Coronary artery (tissue), 2 donors: ENCODE data around the gene MYO18B.
A peak's percentile ranks its signal among the peaks of the same experiment; 100 is the strongest.

Experiments
- DNase-seq: peaks from one replicate; pipeline ENCODE4 v3.0.0-alpha.2; 2017; ENCODE audit warnings: low spot score
- H3K27ac ChIP-seq, 2 donors: fragments of 200-600 bp; sonication (generic); one replicate each; pipeline ENCODE4 v1.5.1; 2016 to 2019
- H3K4me3 ChIP-seq: fragments of 200-600 bp; sonication (generic); 2 replicates; pipeline ENCODE4 v1.5.1; 2016; ENCODE audit warnings: mild to moderate bottlenecking, moderate library complexity
- TF ChIP-seq, protein P1 (sequence below): fragments of 200-600 bp; sonication (generic); IDR thresholded peaks from one replicate; pipeline ENCODE4 v1.5.1; 2019; ENCODE audit warnings: antibody characterized with exemption

The MYO18B gene

DNA sequence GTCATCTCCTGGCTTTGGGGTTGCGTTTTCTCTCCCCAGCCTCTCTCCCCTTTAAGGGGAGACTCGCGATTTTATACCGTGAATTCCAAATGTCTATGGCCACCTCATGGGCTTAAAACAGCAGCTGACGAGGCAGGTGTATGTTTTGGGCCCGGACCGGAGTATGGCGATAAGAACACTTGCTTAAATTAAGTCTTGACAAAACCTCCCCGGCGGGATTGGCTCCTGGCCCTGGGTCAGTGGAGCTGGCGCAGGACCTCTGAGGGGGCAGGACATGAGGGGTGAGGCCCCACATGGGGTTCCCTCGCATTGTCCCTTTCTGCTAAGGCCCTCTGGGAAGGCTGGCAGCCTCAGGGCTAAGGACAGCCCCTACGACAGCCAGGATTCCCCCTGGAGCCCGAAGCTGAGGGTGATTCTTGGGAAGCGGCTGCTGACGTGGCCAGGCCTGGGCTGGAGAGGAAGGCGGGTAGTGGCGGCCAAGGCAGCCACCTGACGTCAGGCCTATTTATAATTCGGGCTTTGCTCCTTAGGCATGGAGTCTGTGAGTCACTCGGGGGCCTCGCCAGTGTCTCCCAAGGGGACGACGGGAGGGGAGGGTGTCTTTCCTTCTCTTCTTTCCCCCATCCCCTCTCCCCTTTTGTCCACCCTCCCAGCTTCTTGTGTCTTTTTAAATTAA is 12.7 kb downstream of the MYO18B start:
- Histone ChIP-seq H3K4me3 (peak overlapping the region; percentile 55), H3K27ac (peak overlapping the region; percentile 79 to 85)
- TF ChIP-seq, protein P1, sequence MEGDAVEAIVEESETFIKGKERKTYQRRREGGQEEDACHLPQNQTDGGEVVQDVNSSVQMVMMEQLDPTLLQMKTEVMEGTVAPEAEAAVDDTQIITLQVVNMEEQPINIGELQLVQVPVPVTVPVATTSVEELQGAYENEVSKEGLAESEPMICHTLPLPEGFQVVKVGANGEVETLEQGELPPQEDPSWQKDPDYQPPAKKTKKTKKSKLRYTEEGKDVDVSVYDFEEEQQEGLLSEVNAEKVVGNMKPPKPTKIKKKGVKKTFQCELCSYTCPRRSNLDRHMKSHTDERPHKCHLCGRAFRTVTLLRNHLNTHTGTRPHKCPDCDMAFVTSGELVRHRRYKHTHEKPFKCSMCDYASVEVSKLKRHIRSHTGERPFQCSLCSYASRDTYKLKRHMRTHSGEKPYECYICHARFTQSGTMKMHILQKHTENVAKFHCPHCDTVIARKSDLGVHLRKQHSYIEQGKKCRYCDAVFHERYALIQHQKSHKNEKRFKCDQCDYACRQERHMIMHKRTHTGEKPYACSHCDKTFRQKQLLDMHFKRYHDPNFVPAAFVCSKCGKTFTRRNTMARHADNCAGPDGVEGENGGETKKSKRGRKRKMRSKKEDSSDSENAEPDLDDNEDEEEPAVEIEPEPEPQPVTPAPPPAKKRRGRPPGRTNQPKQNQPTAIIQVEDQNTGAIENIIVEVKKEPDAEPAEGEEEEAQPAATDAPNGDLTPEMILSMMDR = no peak
- DNase-seq = peak; percentile 97

DNA sequence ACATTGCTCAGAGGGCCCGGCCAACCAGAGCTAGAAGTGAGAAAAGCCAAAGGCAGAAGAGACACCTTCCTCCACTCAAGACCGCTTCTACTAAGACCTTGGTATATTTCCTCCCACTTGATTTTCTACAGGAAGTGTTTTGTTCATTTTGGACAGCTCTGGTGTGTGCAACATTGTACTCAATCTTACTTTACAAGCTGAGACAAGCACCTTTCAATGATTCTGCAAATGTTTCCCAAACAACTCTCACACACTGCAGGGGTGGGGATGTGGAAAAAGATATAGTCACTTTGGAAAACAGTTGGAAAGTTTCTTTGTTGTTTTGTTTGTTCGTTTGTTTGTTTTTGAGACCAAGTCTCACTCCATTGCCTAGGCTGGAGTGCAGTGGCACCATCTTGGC is 15.7 kb downstream of the MYO18B start:
- Histone ChIP-seq H3K4me3 (no peak overlapping the region), H3K27ac (peak overlapping the region in 1 of 2 donors; percentile 21)
- DNase-seq = no peak
- TF ChIP-seq, protein P1 = no peak

DNA sequence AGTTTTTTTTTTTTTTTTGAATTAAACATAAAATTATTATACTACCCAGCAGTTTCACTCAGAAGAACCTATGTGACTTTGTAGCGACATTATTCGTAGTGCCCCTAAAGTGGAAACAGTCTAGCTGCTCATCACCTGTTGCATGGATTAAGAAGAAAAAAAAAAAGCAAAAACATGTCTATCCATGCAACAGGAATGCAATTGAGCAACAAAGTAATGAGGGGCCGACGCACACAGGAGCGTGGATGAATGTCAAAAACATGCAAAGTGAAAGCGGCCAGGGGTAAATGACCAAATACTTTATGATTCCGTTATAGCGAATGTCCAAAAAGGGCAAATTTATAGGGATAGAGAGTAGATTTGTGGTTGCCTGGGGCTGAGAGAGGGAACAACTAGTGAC is 16.3 kb downstream of the MYO18B start:
- TF ChIP-seq, protein P1 = no peak
- no peak for DNase-seq
- Histone ChIP-seq H3K27ac (no peak overlapping the region), H3K4me3 (no peak overlapping the region)

DNA sequence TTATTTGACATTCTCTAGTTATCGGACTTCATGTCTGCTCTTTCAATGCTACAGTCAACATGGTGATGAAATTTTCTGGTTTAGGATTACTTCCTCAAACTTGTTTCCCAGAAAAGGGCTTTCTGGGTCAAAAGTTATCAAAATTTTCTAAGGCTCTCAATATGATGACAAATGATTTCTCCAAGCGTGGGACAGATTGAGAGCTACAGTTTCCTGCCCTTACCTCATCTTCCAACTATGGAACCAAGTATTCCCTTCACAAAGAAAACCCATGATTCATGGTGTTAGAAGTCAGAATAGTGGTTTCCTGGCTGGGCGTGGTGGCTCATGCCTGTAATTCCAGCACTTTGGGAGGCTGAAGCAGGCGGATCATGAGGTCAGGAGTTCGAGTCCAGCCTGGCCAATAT is 17.8 kb downstream of the MYO18B start:
- Histone ChIP-seq H3K4me3 (no peak overlapping the region), H3K27ac (peak overlapping the region; percentile 76 to 78)
- TF ChIP-seq, protein P1 = no peak
- DNase-seq = no peak

DNA sequence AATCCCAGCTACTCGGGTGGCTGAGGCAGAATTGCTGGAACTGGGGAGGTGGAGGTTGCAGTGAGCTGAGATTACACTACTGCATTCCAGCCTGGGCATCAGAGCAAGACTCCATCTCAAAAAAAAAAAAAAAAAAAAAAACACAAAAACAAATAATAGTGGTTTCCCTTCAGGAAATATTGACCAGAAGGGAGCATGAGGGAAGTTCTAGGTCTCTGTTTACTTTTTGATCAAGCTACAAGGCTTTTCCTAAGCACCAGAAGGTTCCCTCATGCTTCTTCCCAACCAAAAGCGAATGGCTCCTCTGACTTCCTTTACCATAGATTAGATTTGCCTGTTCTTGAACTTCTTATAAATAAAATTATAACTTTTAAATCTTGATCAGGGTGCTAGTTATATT is 18.3 kb downstream of the MYO18B start:
- Histone ChIP-seq H3K4me3 (no peak overlapping the region), H3K27ac (peak overlapping the region; percentile 76 to 78)
- no peak for DNase-seq
- TF ChIP-seq, protein P1 = no peak

DNA sequence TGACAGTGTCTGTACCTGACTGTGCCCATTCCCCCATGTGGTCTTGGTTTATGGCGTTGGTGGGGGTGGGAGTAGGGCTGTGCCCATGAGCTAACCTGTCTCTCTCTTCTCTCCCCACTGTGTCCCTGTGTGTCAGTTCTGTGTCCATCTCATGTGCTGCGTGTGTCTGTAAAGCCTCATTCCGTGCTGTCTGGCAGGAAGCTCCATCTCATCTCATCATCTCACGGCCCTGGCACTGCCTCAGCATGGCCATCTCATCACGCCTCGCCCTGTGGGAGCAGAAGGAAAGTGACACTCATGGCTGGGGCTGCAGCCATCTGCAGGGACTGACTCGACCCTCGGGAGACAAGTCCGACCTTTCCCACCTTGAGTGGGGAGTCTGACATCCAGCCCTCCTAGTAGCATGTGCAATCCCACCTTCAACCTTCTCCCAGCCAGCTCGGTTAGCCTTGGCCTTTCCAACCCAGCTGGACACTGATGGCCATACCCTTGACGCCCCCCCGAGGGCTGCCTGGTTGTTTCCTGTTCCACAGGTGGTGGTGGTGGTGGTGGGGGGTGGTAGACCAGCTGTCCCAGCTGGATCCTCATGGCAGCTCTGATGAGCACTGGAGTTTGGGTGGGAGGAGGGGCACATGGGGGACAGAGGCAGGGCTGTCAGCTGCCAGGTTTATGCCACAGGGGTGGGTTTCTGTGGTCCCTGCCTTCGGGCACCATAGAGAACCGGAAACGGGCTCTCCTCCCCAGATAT is 19.0 kb downstream of the MYO18B start:
- Histone ChIP-seq H3K27ac (peak overlapping the region in 1 of 2 donors; percentile 12), H3K4me3 (no peak overlapping the region)
- DNase-seq = no peak
- TF ChIP-seq, protein P1 = no peak

DNA sequence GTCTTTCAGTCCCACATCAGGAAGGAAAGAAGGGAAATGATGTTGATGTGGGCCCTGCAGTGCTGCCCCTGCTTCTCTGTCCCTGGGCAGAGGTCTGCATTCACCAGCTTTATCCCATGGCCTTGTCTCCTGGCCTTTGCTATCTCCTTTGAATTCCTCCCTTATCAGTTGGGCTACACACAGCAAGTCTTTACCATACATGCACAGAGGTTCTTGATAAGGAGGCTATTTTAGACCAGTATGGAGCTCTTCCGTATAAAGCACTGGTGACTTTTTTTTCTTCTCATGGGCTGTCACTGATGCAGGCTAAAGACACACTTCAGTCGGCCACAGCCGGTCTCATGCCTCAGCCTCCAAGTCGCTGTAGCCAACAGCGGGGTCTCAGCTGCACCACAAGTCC is 20.2 kb downstream of the MYO18B start:
- no peak for DNase-seq
- Histone ChIP-seq H3K4me3 (no peak overlapping the region), H3K27ac (peak overlapping the region in 1 of 2 donors; percentile 44)
- TF ChIP-seq, protein P1 = no peak
